Esophagus muscularis mucosa (tissue), 3 donors: ENCODE measurements around the gene KRTAP5-2.
"Not testable (repeated sequence)": the region's sequence is repeated elsewhere in the genome, so short reads cannot be mapped to it uniquely, and the experiment has no call there.

ENCODE experiments used
- CTCF ChIP-seq, 3 experiments: fragments of 200-600 bp in 2 of 3; fragments of 450-650 bp in 1 of 3; sonication (generic) in 2 of 3; IDR thresholded peaks; one replicate each; pipeline ENCODE4 v1.5.1; 2017 to 2019; ENCODE audit warnings: antibody characterized with exemption in 3 of 3, mild to moderate bottlenecking in 2 of 3, moderate library complexity in 1 of 3
- EP300 ChIP-seq: sonication (generic); formaldehyde crosslinking; IDR thresholded peaks from one replicate; pipeline ENCODE4 v1.6.1; 2017; ENCODE audit warnings: antibody characterized with exemption

GRCh38 chr11:1605923-1606322, 7.8 kb upstream of the KRTAP5-2 start:
- TF ChIP-seq EP300; CTCF (IDR thresholded peaks at IDR 0.05): not testable (repeated sequence)
